Trophoblast cell (in vitro differentiated cells and primary cell): ENCODE measurements around the gene CNPPD1.

ENCODE experiments used
- DNase-seq, 2 donors: peaks; one replicate each; pipeline ENCODE4 v3.0.0-alpha.2; 2016
- H2AFZ ChIP-seq: 2 replicates; pipeline ENCODE4 v1.6.1; 2013; ENCODE audit warnings: low read length, moderate library complexity, mild to moderate bottlenecking; ENCODE audit not compliant: insufficient read depth, poor library complexity
- H2AK5ac ChIP-seq: 2 replicates; pipeline ENCODE4 v1.6.1; 2013; ENCODE audit warnings: mild to moderate bottlenecking, low read length
- H2BK120ac ChIP-seq: 2 replicates; pipeline ENCODE4 v1.6.1; 2013; ENCODE audit warnings: low read length, mild to moderate bottlenecking, moderate library complexity; ENCODE audit not compliant: insufficient read depth, poor library complexity
- H2BK12ac ChIP-seq: 2 replicates; pipeline ENCODE4 v1.6.1; 2013; ENCODE audit warnings: mild to moderate bottlenecking, low read length, moderate library complexity
- H2BK5ac ChIP-seq: 2 replicates; pipeline ENCODE4 v1.6.1; 2013; ENCODE audit warnings: low read length, low read depth, moderate library complexity, mild to moderate bottlenecking; ENCODE audit not compliant: poor library complexity
- H3K14ac ChIP-seq: 2 replicates; pipeline ENCODE4 v1.6.1; 2013; ENCODE audit warnings: mild to moderate bottlenecking, low read length
- H3K18ac ChIP-seq: 2 replicates; pipeline ENCODE4 v1.6.1; 2013; ENCODE audit warnings: mild to moderate bottlenecking, low read length
- H3K23ac ChIP-seq: 2 replicates; pipeline ENCODE4 v1.6.1; 2013; ENCODE audit warnings: low read length
- H3K27ac ChIP-seq: 2 replicates; pipeline ENCODE4 v1.5.1; 2013; ENCODE audit warnings: low read depth, mild to moderate bottlenecking, inconsistent platforms, low read length, moderate library complexity
- H3K27me3 ChIP-seq: 2 replicates; pipeline ENCODE4 v1.6.1; 2013; ENCODE audit warnings: inconsistent platforms, mild to moderate bottlenecking, low read length, moderate library complexity; ENCODE audit not compliant: insufficient read depth
- H3K36me3 ChIP-seq, 2 experiments: 1 replicate in 1 of 2; 2 replicates in 1 of 2; pipeline ENCODE4 v1.6.1; 2013; ENCODE audit warnings: low read length in 2 of 2, mild to moderate bottlenecking in 2 of 2, moderate library complexity in 1 of 2; ENCODE audit not compliant: insufficient read depth in 2 of 2, control insufficient read depth in 1 of 2
- H3K4ac ChIP-seq: 2 replicates; pipeline ENCODE4 v1.6.1; 2013; ENCODE audit warnings: low read depth, mild to moderate bottlenecking, low read length, moderate library complexity
- H3K4me1 ChIP-seq, 2 experiments: 1 replicate in 1 of 2; 2 replicates in 1 of 2; pipeline ENCODE4 v1.6.1; 2013; ENCODE audit warnings: low read length in 2 of 2, mild to moderate bottlenecking in 2 of 2, moderate library complexity in 1 of 2; ENCODE audit not compliant: insufficient read depth in 2 of 2, control insufficient read depth in 1 of 2
- H3K4me2 ChIP-seq: 2 replicates; pipeline ENCODE4 v1.6.1; 2013; ENCODE audit warnings: inconsistent platforms, mild to moderate bottlenecking, low read length, moderate library complexity
- H3K4me3 ChIP-seq: 2 replicates; pipeline ENCODE4 v1.5.1; 2013; ENCODE audit warnings: mild to moderate bottlenecking, low read depth, low read length, inconsistent platforms
- H3K79me1 ChIP-seq: one replicate; pipeline ENCODE4 v1.6.1; 2013; ENCODE audit warnings: low read length
- H3K79me2 ChIP-seq: 2 replicates; pipeline ENCODE4 v1.6.1; 2013; ENCODE audit warnings: low read length, mild to moderate bottlenecking; ENCODE audit not compliant: control insufficient read depth, insufficient read depth, poor library complexity
- H3K9ac ChIP-seq: 2 replicates; pipeline ENCODE4 v1.6.1; 2013; ENCODE audit warnings: mild to moderate bottlenecking, low read length
- H3K9me3 ChIP-seq: 2 replicates; pipeline ENCODE4 v1.6.1; 2013; ENCODE audit warnings: low read depth, mild to moderate bottlenecking, control low read depth, inconsistent platforms, low read length; ENCODE audit not compliant: insufficient read depth
- H4K12ac ChIP-seq: 2 replicates; pipeline ENCODE4 v1.6.1; 2013; ENCODE audit warnings: low read depth, mild to moderate bottlenecking, low read length, moderate library complexity
- H4K8ac ChIP-seq: 2 replicates; pipeline ENCODE4 v1.6.1; 2013; ENCODE audit warnings: low read depth, mild to moderate bottlenecking, low read length, moderate library complexity
- H4K91ac ChIP-seq: one replicate; pipeline ENCODE4 v1.6.1; 2013; ENCODE audit warnings: low read depth, mild to moderate bottlenecking, low read length, moderate library complexity
- WGBS: extraction: QIAGEN DNeasy Blood & Tissue Kit; methylation state at CpG from one replicate; pipeline ENCODE4 v1.1.7; 2013; ENCODE audit warnings: missing lambda C conversion rate; ENCODE audit not compliant: insufficient read length, insufficient coverage; ENCODE audit errors: extremely low coverage; 5-methylcytosine and 5-hydroxymethylcytosine counted together

Gene CNPPD1

GRCh38 chr2:219183151-219183772, 6.5 kb upstream of the CNPPD1 start:
- Histone ChIP-seq H3K4me2 (no peak overlapping the region), H3K14ac (no peak overlapping the region), H3K4me3 (no peak overlapping the region), H3K79me2 (peaks cover 4% of the 10 kb centered on the region), H3K79me1 (peaks cover 2% of the 10 kb centered on the region), H3K36me3 (peaks cover 38 to 47% of the 10 kb centered on the region in 2 experiments), H2AFZ (no peak overlapping the region), H3K27ac (no peak overlapping the region), H3K9me3 (no peaks in the 10 kb centered on the region), H3K4ac (no peak overlapping the region), H4K12ac (no peak overlapping the region), H2BK12ac (no peak overlapping the region), H3K23ac (no peak overlapping the region), H3K9ac (no peak overlapping the region), H3K4me1 (peaks cover 3 to 6% of the 10 kb centered on the region in 2 experiments), H4K8ac (no peak overlapping the region), H2AK5ac (no peak overlapping the region), H3K27me3 (no peaks in the 10 kb centered on the region), H4K91ac (no peak overlapping the region), H3K18ac (no peak overlapping the region), H2BK120ac (no peak overlapping the region), H2BK5ac (no peak overlapping the region)
- no peak for DNase-seq
- no CpG with 5 or more reads among the region's 6 CpGs for WGBS

GRCh38 chr2:219182331-219183150, 5.8 kb upstream of the CNPPD1 start:
- H3K14ac ChIP-seq, result no peak overlapping the region
- H2BK12ac ChIP-seq, result no peak overlapping the region
- no peaks in the 10 kb centered on the region for H3K9me3 ChIP-seq
- H3K4me2 ChIP-seq, result no peak overlapping the region
- no CpG with 5 or more reads among the region's 8 CpGs for WGBS
- no peak overlapping the region for H3K9ac ChIP-seq
- H3K27me3 ChIP-seq, result no peaks in the 10 kb centered on the region
- H3K79me2 ChIP-seq, result peaks cover 7% of the 10 kb centered on the region
- H2BK5ac ChIP-seq, result no peak overlapping the region
- H2BK120ac ChIP-seq, result no peak overlapping the region
- DNase-seq, result no peak
- peaks cover 3 to 6% of the 10 kb centered on the region in 2 experiments for H3K4me1 ChIP-seq
- peaks cover 38 to 47% of the 10 kb centered on the region in 2 experiments for H3K36me3 ChIP-seq
- peaks cover 6% of the 10 kb centered on the region for H3K79me1 ChIP-seq
- H4K91ac ChIP-seq, result no peak overlapping the region
- H4K12ac ChIP-seq, result no peak overlapping the region
- no peak overlapping the region for H3K27ac ChIP-seq
- no peak overlapping the region for H3K18ac ChIP-seq
- H2AK5ac ChIP-seq, result no peak overlapping the region
- no peak overlapping the region for H3K4me3 ChIP-seq
- H2AFZ ChIP-seq, result no peak overlapping the region
- H3K4ac ChIP-seq, result no peak overlapping the region
- H3K23ac ChIP-seq, result no peak overlapping the region
- no peak overlapping the region for H4K8ac ChIP-seq

GRCh38 chr2:219181531-219181930, 4.8 kb upstream of the CNPPD1 start:
- Histone ChIP-seq H3K18ac (no peak overlapping the region), H3K79me1 (peaks cover 14% of the 10 kb centered on the region), H2BK12ac (no peak overlapping the region), H2AK5ac (no peak overlapping the region), H2AFZ (no peak overlapping the region), H2BK5ac (no peak overlapping the region), H3K4me1 (peaks cover 3 to 6% of the 10 kb centered on the region in 2 experiments), H2BK120ac (no peak overlapping the region), H3K79me2 (peaks cover 7% of the 10 kb centered on the region), H4K12ac (no peak overlapping the region), H3K14ac (no peak overlapping the region), H4K8ac (no peak overlapping the region), H3K27me3 (no peaks in the 10 kb centered on the region), H3K9me3 (no peaks in the 10 kb centered on the region), H3K4ac (no peak overlapping the region), H4K91ac (no peak overlapping the region), H3K23ac (no peak overlapping the region), H3K36me3 (peaks cover 38 to 47% of the 10 kb centered on the region in 2 experiments), H3K4me3 (no peak overlapping the region), H3K9ac (no peak overlapping the region), H3K27ac (no peak overlapping the region), H3K4me2 (no peak overlapping the region)
- no CpG with 5 or more reads among the region's 6 CpGs for WGBS
- DNase-seq, result no peak

- Histone ChIP-seq H3K79me1 (peaks cover 17% of the 10 kb centered on the region), H3K9ac (no peak overlapping the region), H3K27ac (no peak overlapping the region), H3K23ac (no peak overlapping the region), H2AFZ (no peak overlapping the region), H3K4me1 (peaks cover 3 to 8% of the 10 kb centered on the region in 2 experiments), H3K79me2 (peaks cover 7% of the 10 kb centered on the region), H4K8ac (no peak overlapping the region), H3K4ac (no peak overlapping the region), H2AK5ac (no peak overlapping the region), H3K27me3 (no peaks in the 10 kb centered on the region), H3K4me3 (no peak overlapping the region), H2BK5ac (no peak overlapping the region), H2BK120ac (no peak overlapping the region), H3K14ac (no peak overlapping the region), H4K12ac (no peak overlapping the region), H3K9me3 (no peaks in the 10 kb centered on the region), H3K36me3 (peaks cover 38 to 47% of the 10 kb centered on the region in 2 experiments), H3K4me2 (no peak overlapping the region), H4K91ac (no peak overlapping the region), H3K18ac (no peak overlapping the region), H2BK12ac (no peak overlapping the region)
- WGBS, result no CpG with 5 or more reads among the region's 5 CpGs
- no peak for DNase-seq
Measured at GRCh38 chr2:219180961-219181360, 4.2 kb upstream of the CNPPD1 start.
